ENCODE results near the gene OPN3. TPM values are rescaled to one million over a fixed set of nuclear protein-coding genes. Genes with fewer than 3 reads are reported as not detected.

Gene OPN3
- total and polyA plus RNA-seq, 9 of the 15 experiments (the other 6 are each of a cell fraction or from before 2014, with no cell fraction given), result 4.2 to 34.6 (median 17.0) TPM

- Histone ChIP-seq H3K27me3 (ENCODE audit: control insufficient read depth in 2 of 2, insufficient read depth in 2 of 2, low read length in 2 of 2) (no peaks in the 10 kb centered on the region), H3K9ac (ENCODE audit: insufficient read depth in 1 of 2, low read depth in 2 of 2, low read length in 2 of 2) (no peak overlapping the region), H3K27ac (ENCODE audit: extremely low read depth, low read depth, low read length) (no peak overlapping the region), H2AFZ (ENCODE audit: low read depth, low read length) (no peak overlapping the region), H3K4me1 (replicated peaks in 1 of 2; ENCODE audit: control insufficient read depth in 2 of 2, insufficient read depth in 2 of 2, low read length in 2 of 2) (no peaks in the 10 kb centered on the region), H3K79me2 (ENCODE audit: control insufficient read depth, insufficient read depth, low read length) (peaks cover 41% of the 10 kb centered on the region), H3K9me1 (ENCODE audit: control insufficient read depth, insufficient read depth, low read length) (no peaks in the 10 kb centered on the region), H3K4me3 (no peak overlapping the region), H3K9me3 (replicated peaks; ENCODE audit: control insufficient read depth, insufficient read depth, low read depth, low read length) (no peaks in the 10 kb centered on the region), H3K4me2 (ENCODE audit: insufficient read depth, low read length) (no peak overlapping the region), H4K20me1 (replicated peaks; ENCODE audit: control insufficient read depth, insufficient read depth, low read length) (no peaks in the 10 kb centered on the region; the same call in 1 of the 2 replicates), H3K36me3 (ENCODE audit: control insufficient read depth, insufficient read depth, low read length) (peaks cover 57% of the 10 kb centered on the region)
- ChIA-PET POLR2A (no interaction called here), CTCF (ENCODE audit: low intra/inter-chr PET ratio) (no interaction called here)
- DNase-seq (ENCODE audit: extremely low read depth in 1 of 4, low spot score in 3 of 4), result no peak
- ATAC-seq, result no peak
- in situ Hi-C loops (cut with MboI), result no loop called here
- WGBS (ENCODE audit: insufficient coverage, low coverage, missing lambda C conversion rate), result 96% methylated on average over 1 of the region's 1 CpG
- no peak for FAIRE-seq
- TF ChIP-seq ZNF431 (CRISPR knock-in tag; IDR thresholded peaks at IDR 0.05), result no peak
- TF ChIP-seq JUNB (CRISPR knock-in tag; conservative IDR thresholded peaks at IDR 0.05), result no peak
- TF ChIP-seq CREB3 (tag; conservative IDR thresholded peaks at IDR 0.05; ENCODE audit: low read depth), result no peak
- TF ChIP-seq BACH1 (tag; IDR thresholded peaks at IDR 0.05), result no peak
- TF ChIP-seq ZNF699 (CRISPR knock-in tag; IDR thresholded peaks at IDR 0.05; ENCODE audit: insufficient replicate concordance), result no peak
- TF ChIP-seq CHCHD3 (CRISPR knock-in tag; IDR thresholded peaks at IDR 0.05), result no peak
- TF ChIP-seq DLX4 (CRISPR knock-in tag; IDR thresholded peaks at IDR 0.05), result no peak
- TF ChIP-seq SFPQ (IDR thresholded peaks at IDR 0.05; ENCODE audit: low read depth, low read length), result no peak
- no peak for TF ChIP-seq SETDB1 (IDR thresholded peaks at IDR 0.05; ENCODE audit: low read length)
- no peak for TF ChIP-seq ZNF695 (CRISPR knock-in tag; IDR thresholded peaks at IDR 0.05)
- intact Hi-C loops (cut with micrococcal nuclease), result no loop called here
- no TSS peak for BruUV-seq (replicated peaks)
These were observed 9.7 kb downstream of the OPN3 start for GRCh38 chr1:241630476-241630875.
